ENCODE data around the gene CDH4.

The CDH4 gene

GRCh38 chr20:61571916-61572711, 320.1 kb downstream of the CDH4 start:
- DNase-seq: no peak

DNA sequence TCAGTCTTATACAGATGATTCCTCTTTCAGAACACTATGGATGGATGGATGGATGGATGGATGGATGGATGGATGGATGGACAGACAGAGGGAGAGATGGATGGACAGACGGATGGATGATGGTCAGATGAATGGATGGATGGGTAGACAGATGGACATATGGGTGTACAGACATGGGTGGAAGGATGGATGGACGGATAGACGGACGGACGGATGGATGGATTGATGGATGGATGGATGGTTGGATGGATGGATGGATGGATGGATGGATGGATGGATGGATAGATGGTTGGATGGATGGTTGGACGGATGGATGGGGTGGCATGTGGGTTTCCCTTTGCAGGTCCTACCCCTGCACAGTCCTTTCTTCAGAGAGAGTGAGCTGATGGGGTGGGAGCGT, 320.7 kb downstream of the CDH4 start:
- no peak for DNase-seq

DNA sequence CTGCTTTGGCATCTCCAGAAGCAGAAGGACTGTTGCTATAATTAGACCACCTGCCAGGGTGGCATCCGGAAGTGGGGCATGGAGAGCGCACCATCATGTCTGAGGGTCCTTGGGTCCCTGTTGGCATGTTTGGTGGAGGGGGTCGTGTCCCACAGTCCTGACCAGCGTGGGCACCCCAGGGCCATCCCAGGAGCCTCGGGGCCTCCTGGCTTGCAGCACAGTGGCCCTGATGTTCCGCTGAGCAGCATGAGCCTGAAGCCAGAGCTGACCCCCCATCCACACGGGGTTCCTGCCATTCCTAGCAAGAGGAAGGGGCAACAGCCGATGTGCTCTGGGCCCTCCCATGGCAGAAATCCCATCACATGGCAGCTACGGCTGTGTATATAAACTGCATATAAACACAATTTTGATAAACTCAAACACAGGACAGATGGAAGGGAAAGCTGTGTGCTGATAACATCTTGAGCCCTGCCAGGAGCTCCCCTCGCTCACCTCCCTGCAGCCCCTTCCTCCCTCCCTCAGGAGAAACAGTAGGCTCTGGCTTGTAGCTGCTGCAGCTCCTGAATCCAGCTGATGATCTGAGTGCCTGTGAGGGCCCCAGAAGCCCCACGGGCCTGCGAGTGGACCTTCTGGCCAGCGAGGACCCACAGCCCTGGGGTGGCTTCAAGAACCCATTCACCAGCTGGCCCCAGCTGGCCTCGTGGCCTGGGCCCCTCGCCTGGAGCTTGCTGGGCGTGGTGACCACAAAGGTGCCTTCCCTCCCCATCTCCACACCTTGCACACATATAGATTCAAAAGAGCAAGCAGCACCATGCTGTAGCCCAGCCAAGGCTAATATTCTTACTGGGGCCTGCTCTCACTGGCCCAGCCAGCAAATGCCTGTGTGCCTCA, 321.6 kb downstream of the CDH4 start:
- DNase-seq: no peak

DNA sequence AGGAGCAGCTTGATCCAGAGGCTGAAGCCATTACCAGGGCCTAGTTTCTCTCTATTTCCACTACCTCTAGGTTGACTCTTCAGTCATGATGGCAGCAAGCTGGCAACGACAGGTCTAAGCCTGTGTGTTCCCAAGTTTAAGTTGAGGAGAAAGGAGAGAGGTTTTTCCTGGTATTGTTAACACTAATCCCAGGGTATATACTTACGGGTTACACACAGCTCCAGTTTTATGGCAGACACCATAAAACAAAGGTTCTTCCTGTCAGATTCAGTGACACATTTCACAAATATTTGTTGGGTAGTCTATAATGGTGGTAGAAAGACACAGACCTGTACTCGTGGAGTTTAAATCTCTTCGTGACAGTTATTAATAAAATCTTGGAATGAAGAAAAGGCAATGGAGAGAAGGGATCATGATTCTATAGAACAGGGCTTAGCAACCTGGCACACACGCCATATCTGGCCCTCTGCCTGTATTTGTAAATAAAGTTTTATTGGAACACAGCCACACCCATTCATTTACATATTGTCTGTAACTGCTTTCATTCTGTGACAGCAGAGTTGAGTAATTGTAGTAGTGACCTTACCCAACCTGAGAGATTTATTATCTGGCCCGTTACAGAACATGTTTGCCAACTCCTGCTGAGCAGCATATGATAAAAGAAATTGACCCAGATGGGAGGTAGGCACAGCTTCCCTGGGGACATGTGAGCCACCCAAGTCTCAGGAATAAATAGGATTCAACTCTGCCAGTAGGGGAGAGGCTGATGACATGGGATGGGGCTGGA, 323.3 kb downstream of the CDH4 start:
- DNase-seq: no peak

GRCh38 chr20:61576372-61576771, 324.3 kb downstream of the CDH4 start:
- no peak for DNase-seq

DNA sequence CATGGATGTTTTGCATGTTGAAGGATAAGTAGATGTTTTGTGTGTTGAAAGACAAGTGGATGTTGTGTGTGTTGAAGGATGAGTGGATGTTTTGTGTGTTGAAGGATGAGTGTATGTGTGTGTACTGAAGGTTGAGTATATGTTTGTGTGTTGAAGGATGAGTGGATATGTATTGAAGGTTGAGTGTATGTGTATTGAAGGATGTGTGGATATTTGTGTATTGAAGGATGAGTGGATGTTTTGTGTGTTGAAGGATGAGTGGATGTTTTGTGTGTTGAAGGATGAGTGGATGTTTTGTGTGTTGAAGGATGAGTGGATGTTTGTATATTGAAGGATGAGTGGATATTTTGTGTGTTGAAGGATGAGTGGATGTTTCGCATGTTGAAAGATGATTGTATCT, 325.0 kb downstream of the CDH4 start:
- DNase-seq: no peak

- DNase-seq: no peak
Measured at GRCh38 chr20:61579908-61580307, 327.8 kb downstream of the CDH4 start.

DNA sequence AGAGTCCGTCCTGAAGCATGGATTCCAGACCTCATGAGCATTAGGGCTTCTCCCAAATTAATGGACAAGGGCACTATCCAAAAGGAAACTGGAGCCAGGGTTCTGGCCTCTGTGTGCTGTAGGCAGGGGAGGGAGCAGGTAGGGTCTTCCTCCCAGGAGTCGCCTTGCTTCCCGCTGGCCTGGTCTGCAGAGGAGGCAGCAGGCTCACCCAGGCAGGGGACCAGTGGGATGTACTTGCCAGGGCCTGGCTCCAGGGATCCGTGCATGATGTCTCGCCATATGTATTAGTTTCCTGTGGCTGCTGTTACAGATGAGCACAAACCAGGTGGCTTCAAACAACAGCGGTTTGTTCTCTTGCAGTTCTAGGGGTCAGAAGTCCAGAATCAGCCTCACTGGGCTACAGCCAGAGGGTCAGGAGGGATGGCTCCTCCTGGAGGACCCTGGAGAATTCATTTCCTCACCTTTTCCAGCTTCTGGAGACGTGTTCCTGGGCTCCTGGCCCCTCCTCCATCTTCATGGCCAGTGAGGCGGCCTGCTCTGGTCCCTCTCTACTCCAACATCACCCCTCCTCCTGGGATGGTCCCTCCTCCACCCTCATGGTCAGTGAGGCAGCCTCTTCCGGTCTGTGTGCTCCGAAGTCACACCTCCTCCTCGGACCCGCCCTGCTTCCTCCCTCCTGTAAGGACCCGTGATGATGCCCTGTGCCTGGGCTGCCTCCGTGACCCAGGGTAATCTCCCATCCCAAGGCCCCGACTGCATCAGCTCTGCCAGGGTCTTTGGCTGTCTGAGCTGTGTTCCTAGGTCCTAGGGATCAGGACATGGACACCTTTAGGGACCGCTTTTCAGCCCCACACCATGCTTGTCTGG, 329.1 kb downstream of the CDH4 start:
- DNase-seq: no peak

GRCh38 chr20:61581825-61582188, 329.7 kb downstream of the CDH4 start:
- no peak for DNase-seq

GRCh38 chr20:61582196-61582923, 330.3 kb downstream of the CDH4 start:
- DNase-seq: no peak

- DNase-seq: no peak
Measured at GRCh38 chr20:61583356-61583755, 331.3 kb downstream of the CDH4 start.

GRCh38 chr20:61584851-61585250, 332.8 kb downstream of the CDH4 start:
- DNase-seq: no peak

- DNase-seq: no peak
Measured at GRCh38 chr20:61585764-61586163, 333.7 kb downstream of the CDH4 start.

DNA sequence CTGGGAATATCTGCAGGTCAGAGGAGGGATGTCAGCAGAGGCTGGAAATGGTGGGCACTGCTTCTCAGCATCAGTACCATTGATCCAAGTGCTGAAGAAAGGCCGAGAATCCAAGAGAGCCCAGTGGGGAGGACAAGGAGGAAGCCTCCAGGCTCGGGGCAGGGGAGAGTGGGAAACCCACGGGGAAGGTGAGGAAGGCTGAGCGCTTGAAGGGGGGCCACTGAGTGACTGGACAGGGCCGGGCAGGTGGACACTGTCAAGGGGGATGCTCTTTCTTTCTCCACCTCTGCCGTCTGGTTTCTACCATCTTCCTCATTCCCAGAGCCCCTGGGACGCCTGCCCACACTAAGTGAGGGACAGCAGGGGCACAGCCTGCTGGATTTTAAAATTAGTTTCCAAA, 335.0 kb downstream of the CDH4 start:
- DNase-seq: no peak

DNA sequence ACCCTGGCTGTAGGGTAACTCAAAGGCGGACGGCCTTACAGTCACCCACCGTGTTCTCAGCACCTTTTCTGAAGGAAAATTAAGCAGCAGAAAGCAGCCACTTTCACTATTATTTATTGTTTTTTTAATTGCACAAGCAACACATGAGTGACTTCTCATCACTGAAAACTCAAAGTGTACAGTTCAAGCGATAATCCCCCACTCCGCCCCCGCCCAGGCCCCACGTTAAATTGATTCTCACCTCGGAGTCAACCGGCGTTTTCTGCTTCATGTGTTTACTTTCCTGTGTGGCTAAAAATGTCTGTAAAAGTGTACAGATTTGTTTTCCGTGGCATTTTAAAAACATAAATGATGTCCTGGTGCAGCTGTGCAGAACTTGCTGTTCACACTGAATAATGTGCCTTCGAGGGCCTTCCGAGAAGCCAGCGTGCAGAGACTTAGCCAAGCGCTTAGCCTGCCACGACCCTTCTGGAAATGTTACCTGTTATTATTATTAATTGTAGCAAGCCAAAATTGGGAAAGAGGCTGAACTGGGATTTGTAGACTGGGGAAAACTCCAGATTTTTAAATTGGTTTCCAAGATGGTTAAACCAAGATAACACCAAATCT, 335.7 kb downstream of the CDH4 start:
- DNase-seq: no peak

DNA sequence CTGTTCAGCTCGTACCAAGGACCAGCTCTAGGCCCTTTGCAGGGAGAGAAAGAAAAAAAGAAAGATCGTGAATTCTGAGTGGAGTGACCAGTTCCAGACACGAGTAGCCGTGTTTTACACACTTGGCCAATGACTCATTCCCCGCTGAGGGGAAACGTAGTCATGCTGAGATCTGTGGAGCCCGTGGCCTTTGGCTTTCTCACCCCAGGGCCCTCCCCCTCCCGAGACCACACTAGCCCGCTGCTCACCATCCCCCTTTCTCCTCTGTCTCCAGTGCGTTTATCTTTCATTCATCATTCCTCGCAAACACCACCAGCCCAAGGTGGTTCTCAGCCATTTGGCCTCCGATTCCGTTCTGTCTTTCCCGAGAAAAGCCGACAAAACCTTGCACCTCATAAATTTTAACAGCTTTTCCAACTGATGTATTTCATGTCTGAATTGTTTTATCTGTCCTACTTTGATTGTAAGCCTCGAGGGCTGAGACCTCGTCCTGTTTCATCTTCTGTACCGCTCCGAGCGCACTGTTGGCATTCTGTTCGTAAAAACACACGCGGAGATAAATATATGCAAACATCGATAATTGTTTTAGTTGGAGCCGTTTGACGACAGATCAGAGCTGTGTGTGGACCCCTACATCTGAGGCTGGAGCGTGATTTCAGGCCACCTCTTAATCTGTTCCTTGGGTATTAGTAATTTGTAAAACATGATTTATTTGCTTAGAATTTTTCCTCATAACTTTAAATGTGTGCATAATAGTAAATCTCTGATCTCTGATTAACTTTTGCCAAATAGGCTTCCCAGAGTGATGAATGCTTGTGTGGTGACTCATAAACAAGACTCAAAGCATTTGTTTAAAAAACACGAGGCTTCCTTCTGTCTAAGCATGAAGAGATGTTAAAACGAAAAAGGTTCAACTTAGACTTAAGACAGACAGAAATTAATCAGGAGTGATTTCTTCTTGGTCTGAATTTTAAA, 336.6 kb downstream of the CDH4 start:
- no peak for DNase-seq

- DNase-seq: no peak
Measured at GRCh38 chr20:61590236-61590635, 338.2 kb downstream of the CDH4 start.

- DNase-seq: no peak
Measured at GRCh38 chr20:61593516-61593915, 341.5 kb downstream of the CDH4 start.

GRCh38 chr20:61594198-61594597, 342.1 kb downstream of the CDH4 start:
- DNase-seq: no peak

DNA sequence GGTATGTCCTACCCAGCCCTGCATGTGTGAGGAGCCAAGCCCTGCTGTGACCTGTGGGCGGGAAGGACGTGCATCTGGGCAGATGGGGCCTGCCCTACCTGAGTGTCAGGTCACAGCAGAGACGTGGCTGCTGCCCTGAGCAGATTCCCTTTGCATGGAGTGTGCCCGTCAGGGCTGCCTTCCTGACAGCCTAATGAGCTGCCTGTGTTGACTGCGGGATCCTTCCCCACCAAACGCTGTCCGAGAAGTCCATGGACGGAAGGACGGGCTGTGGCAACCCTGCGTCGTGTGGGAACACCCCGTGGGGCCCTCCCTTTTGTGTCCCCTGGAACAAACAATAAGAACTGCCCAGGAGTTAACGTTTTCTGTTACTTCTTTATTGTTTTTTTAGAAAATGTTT, 343.2 kb downstream of the CDH4 start:
- no peak for DNase-seq

Measured in NCI-H2171 treated with DMSO at 0.1 percent for 48 hours (cell line).